Large intestine (tissue), 3 donors: ENCODE results near the gene TEX52. TPM values are rescaled to one million over a fixed set of nuclear protein-coding genes. Genes with fewer than 3 reads are reported as not detected.

Source experiments
- DNase-seq, 2 donors: peaks; one replicate each; pipeline versions ENCODE4 v3.0.0 to v3.0.0-alpha.2; 2013
- H3K27ac ChIP-seq: one replicate; pipeline ENCODE4 v1.5.1; 2013; ENCODE audit warnings: low read length
- H3K27me3 ChIP-seq: 2 replicates; pipeline ENCODE4 v1.6.1; 2013; ENCODE audit warnings: low read length; ENCODE audit not compliant: control insufficient read depth, insufficient read depth
- H3K36me3 ChIP-seq: 2 replicates; pipeline ENCODE4 v1.6.1; 2013; ENCODE audit warnings: low read length; ENCODE audit not compliant: control insufficient read depth, insufficient read depth
- H3K4me1 ChIP-seq: one replicate; pipeline ENCODE4 v1.6.1; 2013; ENCODE audit warnings: low read length; ENCODE audit not compliant: control insufficient read depth, insufficient read depth
- H3K4me3 ChIP-seq: one replicate; pipeline ENCODE4 v1.5.1; 2013; ENCODE audit warnings: low read length
- H3K9me3 ChIP-seq: one replicate; pipeline ENCODE4 v1.6.1; 2013; ENCODE audit warnings: mild to moderate bottlenecking, low read depth, low read length, moderate library complexity; ENCODE audit not compliant: control insufficient read depth
- WGBS: methylation state at CpG from one replicate; pipeline ENCODE4 v1.1.5; 2013; ENCODE audit warnings: low lambda C conversion rate; ENCODE audit not compliant: insufficient coverage; 5-methylcytosine and 5-hydroxymethylcytosine counted together
- polyA plus RNA-seq: library from polyadenylated mRNA; unstranded; fragments of 120-200 nt; gene quantifications from one replicate; pipeline ENCODE4 v1.2.1, GENCODE V29; 2013

Gene TEX52
- polyA plus RNA-seq, 1 donor = 2.8 TPM

DNA sequence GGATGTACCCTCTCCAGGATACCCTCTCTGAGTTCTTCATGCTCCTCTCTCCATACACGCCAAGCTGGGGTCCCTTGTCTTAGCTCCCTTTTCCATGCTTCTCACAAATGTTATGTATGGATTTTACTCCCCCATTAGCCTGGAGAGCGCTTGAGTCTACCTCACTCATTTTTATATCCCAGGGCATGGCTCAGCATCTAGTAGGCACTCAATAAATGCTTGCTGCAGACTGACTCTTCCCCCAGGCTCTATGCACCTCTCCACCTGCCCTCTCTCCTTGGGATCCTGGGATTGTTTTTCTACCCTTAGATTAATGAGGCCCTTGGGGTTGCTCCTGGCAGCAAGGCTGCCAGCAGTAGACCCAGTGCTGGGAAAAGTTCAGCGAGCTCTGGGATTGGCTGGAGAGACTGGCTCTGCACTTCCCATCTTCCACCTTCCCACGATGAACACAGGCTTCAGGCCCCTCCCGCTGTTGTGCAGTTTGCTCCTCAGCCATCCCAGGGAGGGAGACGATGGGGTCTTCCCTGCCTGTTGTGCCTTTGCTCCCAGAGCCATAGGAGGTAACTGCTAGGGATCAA lies 24.2 kb downstream of the TEX52 start:
- no peak for DNase-seq
- H3K4me1 ChIP-seq = no peaks in the 10 kb centered on the region
- no peak overlapping the region for H3K4me3 ChIP-seq
- no peak overlapping the region for H3K27ac ChIP-seq
- H3K36me3 ChIP-seq = peaks cover 26% of the 10 kb centered on the region
- WGBS = no CpG with 5 or more reads among the region's 6 CpGs
- peaks cover 3% of the 10 kb centered on the region for H3K27me3 ChIP-seq
- no peaks in the 10 kb centered on the region for H3K9me3 ChIP-seq

DNA sequence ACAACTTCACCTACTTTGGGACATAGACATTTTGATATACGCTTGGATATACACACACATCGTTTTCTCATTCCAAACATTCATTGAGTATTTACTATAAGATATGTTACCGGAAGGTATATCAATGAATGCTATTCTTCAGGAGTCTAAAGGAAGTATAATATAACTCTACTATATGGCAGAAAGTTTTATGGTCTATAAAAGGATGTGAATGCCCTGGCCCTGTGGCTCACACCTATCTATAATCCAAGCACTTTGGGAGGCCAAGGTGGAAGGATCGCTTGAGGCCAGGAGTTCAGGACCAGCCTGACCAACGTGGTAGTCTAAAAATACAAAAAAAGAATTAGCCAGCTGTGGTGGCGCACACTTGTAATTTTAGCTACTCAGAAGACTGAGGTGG lies 27.6 kb downstream of the TEX52 start:
- Histone ChIP-seq H3K27ac (no peak overlapping the region), H3K27me3 (no peaks in the 10 kb centered on the region), H3K9me3 (no peaks in the 10 kb centered on the region), H3K4me1 (no peaks in the 10 kb centered on the region), H3K4me3 (no peak overlapping the region), H3K36me3 (peaks cover 58% of the 10 kb centered on the region)
- WGBS = 90% methylated on average over 2 of the region's 6 CpGs
- DNase-seq = no peak

DNA sequence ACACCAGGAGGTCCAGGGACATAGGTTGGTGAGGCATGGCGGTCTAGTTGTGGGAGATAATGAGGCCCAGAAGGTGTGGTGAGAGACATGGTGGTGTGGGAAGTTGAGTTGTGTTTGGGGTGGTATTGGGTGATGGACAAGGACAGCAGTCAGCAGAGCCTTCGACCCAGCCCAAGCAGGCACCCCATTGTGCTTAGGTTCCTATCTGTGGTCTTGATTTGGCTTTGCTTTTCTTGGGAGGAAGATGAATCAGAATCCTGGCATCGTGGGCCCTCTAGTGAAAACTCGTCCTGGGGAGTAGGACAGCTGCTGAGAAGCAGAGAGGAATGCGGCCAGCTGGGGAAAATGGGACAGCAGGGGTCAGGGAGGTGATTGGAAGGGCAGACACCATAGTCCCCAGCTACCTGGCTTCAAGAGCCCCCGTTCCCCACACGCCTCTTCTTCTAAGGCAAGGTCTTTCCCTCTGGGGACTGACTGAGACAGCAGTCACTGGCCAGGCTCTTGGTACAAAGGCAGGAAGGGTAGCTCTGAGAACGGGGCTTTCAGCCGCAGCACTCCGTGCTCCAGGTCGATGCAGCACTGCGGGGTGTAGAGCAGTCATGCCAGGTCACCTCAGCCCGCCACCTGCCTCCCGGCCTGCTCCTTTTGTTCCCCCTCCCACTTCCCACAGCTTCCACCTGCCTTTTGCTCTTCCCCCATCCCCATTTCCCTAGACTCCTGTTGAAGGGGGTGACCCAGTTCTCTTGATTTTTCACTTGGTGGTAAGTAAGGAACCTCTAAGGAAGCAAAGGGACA lies 29.9 kb downstream of the TEX52 start:
- Histone ChIP-seq H3K4me1 (no peaks in the 10 kb centered on the region), H3K27ac (no peak overlapping the region), H3K9me3 (no peaks in the 10 kb centered on the region), H3K4me3 (no peak overlapping the region), H3K27me3 (no peaks in the 10 kb centered on the region), H3K36me3 (peaks cover 79% of the 10 kb centered on the region)
- WGBS = no CpG with 5 or more reads among the region's 14 CpGs
- no peak for DNase-seq

DNA sequence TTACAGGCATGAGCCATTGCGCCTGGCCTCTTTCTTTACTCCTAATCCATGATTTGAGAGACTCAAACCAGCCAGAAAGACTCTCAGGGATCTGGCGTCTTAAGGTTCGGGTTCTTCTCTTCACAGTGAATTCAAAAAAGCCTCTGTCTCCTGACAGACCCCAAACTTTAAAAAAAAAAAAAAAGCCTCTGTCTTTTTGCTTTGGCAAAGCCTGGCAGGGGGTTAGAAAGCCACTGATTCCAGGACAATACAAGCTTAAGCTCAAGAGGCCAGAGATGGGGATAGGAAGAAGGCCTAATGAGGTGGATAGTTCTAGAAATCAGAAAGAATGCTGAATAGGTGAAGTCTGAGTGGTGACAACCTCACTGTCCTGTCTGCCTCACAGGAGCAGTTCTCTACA lies 30.8 kb downstream of the TEX52 start:
- no peak overlapping the region for H3K27ac ChIP-seq
- H3K4me1 ChIP-seq = no peaks in the 10 kb centered on the region
- no peak for DNase-seq
- peaks cover 84% of the 10 kb centered on the region for H3K36me3 ChIP-seq
- WGBS = no CpG with 5 or more reads among the region's 3 CpGs
- no peaks in the 10 kb centered on the region for H3K9me3 ChIP-seq
- no peaks in the 10 kb centered on the region for H3K27me3 ChIP-seq
- H3K4me3 ChIP-seq = no peak overlapping the region

DNA sequence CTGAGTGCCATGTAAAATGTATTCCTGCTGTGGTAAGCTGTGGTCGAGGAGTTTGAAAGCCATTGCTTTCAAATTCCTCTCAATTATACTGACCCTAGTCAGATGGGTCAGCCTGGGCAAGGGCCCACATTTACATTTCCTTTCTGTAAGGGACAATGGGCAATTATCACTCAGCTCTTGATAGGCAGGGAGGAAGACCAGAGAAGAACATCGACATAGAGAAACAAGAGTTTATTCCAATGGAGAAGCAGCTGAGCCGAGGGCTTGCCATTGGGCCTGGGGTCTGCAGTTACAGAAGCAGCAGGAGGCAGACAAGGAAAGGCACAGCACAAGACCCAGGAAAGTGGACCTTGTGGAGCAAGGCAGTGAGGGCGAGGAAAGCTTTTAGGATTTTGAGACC lies 31.7 kb downstream of the TEX52 start:
- Histone ChIP-seq H3K27me3 (no peaks in the 10 kb centered on the region), H3K36me3 (peaks cover 86% of the 10 kb centered on the region), H3K9me3 (no peaks in the 10 kb centered on the region), H3K4me1 (no peaks in the 10 kb centered on the region), H3K27ac (no peak overlapping the region), H3K4me3 (no peak overlapping the region)
- DNase-seq = no peak
- no CpG with 5 or more reads among the region's 4 CpGs for WGBS

DNA sequence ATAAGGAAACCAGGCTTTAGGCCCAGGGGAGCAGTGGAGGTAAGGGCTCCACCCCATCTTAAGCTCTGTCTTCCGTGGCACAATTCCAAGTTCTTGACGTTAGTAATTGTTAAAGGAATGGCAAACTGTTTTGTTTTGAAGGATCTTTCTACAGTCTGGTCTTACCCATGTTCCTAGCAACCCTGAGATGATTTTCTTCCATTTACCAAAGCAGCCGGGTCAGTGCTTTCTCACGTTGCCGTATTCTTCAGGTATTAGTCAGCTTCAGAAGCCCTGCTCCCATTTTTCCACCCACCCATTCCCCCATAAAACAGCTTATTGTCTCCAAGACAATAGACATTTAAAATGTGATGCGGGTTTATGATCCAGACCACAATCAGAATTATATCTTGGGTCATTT lies 32.3 kb downstream of the TEX52 start:
- peaks cover 89% of the 10 kb centered on the region for H3K36me3 ChIP-seq
- no peaks in the 10 kb centered on the region for H3K4me1 ChIP-seq
- H3K27ac ChIP-seq = no peak overlapping the region
- no peak for DNase-seq
- H3K4me3 ChIP-seq = no peak overlapping the region
- no peaks in the 10 kb centered on the region for H3K27me3 ChIP-seq
- no peaks in the 10 kb centered on the region for H3K9me3 ChIP-seq
- 100% methylated on average over 3 of the region's 6 CpGs for WGBS

DNA sequence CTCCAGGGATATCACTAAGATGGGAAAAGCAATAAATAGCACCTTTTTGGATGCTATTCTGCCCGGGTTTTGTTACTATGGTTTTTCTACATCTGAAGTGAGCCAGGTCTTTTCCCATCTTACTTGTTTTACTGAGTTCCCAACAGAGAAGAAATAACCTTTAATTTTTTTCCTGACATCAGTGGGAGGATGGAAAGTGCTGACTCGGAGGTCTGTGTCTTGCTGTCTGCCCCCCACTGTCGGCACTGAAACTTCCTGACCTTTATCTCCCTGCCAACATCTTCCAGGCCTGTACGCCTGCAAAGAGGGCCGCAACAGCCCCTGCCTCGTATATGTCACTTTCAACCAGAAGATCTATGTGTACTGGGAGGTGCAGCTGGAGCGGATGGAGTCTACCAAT lies 33.4 kb downstream of the TEX52 start:
- Histone ChIP-seq H3K36me3 (peaks cover 93% of the 10 kb centered on the region), H3K27me3 (no peaks in the 10 kb centered on the region), H3K4me1 (no peaks in the 10 kb centered on the region), H3K4me3 (no peak overlapping the region), H3K9me3 (no peaks in the 10 kb centered on the region), H3K27ac (no peak overlapping the region)
- no CpG with 5 or more reads among the region's 7 CpGs for WGBS
- DNase-seq = no peak

DNA sequence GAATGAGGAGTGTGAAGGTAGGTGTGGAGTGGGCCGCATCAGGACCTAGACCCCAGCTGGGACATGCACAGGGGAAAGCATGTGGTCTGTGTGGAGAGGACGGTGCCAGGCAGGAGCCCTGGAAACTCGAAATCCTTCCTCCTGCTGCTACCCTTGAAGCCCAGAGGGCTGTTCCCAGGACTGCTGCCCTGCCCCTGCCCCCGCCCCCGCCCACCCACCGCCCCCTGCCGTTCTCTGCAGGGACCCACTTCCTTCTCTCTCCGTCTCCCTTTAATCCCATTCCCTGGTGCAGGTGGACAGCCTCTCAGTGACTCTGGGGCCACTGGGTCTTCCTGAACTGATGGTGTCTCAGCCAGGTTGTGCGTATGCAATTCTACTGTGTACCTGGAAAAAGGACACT lies 36.4 kb downstream of the TEX52 start:
- H3K4me3 ChIP-seq = no peak overlapping the region
- H3K4me1 ChIP-seq = no peaks in the 10 kb centered on the region
- H3K36me3 ChIP-seq = peaks cover 81% of the 10 kb centered on the region
- DNase-seq = no peak
- H3K27me3 ChIP-seq = no peaks in the 10 kb centered on the region
- no peaks in the 10 kb centered on the region for H3K9me3 ChIP-seq
- H3K27ac ChIP-seq = no peak overlapping the region
- WGBS = no CpG with 5 or more reads among the region's 9 CpGs

DNA sequence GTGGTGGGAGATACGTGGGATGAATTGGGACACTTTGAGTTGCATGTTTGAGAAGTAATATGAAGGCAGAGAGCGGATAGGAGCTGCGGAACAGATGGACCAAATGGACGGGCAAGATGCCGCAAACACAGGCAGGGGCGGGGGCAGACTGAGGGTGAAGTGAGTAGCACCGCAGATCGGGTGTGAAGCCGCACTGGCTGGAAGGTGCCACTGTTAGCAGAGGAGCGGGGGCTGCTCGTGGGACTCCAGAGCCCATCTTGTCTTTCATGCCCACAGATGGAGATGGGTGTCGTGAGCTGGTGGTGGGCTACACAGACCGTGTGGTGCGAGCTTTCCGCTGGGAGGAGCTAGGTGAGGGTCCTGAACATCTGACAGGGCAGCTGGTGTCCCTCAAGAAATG lies 37.0 kb downstream of the TEX52 start:
- no peak for DNase-seq
- Histone ChIP-seq H3K4me1 (no peaks in the 10 kb centered on the region), H3K36me3 (peaks cover 80% of the 10 kb centered on the region), H3K27me3 (no peaks in the 10 kb centered on the region), H3K4me3 (no peak overlapping the region), H3K9me3 (no peaks in the 10 kb centered on the region), H3K27ac (no peak overlapping the region)
- WGBS = 90% methylated on average over 2 of the region's 15 CpGs

DNA sequence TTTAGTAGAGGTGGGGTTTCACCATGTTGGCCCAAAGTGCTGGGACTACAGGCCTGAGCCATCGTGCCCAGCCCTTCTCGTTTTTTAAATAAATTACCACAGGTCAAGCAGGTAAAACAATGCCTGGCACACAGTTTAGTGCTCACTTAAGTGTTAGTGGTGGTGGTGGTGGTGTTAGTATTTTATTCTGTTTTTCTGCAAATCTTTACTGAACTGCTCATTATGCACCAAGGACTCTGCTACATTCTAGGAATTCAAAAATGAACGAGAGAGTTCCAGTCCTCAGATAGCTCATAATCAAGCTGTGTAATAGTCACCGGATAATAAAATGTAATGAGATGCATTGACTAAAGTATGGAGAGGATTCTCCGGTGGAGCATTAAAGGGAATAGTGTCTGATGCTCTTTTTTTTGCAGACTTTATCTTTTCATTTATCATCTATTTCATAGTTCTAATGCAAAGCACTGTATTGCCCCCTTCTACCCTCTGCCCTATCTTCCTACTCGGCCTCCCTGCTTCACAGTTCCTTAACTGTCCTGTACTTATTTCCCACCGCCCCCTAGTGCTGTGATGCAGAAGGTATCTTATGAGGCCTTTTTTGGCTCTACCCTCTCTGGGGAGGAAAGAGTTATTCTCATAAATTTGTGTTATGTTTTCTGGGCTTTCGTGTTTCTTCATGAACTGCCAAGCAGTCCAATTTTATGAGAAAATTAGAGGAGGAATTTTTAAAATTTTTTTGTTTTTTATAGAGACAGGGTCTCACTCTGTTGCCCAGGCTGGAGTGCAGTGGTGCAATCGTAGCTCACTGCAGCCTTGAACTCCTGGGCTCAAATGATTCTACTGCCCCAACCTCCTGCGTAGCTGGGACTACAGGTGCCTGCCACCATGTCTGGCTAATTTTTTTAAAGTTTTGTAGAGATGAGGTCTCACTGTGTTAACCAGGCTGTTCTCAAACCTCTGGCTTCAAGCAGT lies 43.3 kb downstream of the TEX52 start:
- H3K36me3 ChIP-seq = peaks cover 23% of the 10 kb centered on the region
- peak; percentile 47 to 55 for DNase-seq
- H3K4me1 ChIP-seq = no peaks in the 10 kb centered on the region
- 0% methylated on average over 2 of the region's 10 CpGs for WGBS
- no peaks in the 10 kb centered on the region for H3K27me3 ChIP-seq
- H3K4me3 ChIP-seq = peak overlapping the region; percentile 59
- H3K27ac ChIP-seq = peak overlapping the region; percentile 86
- no peaks in the 10 kb centered on the region for H3K9me3 ChIP-seq
